Muscle of leg (tissue), 11 donors: ENCODE measurements around the gene TMEM38A. TPM values are rescaled to one million over a fixed set of nuclear protein-coding genes. Genes with fewer than 3 reads are reported as not detected.
"Not testable (repeated sequence)": the region's sequence is repeated elsewhere in the genome, so short reads cannot be mapped to it uniquely, and the experiment has no call there.

Experiments
- DNase-seq: peaks from one replicate; pipeline ENCODE4 v3.0.0; 2013
- H3K27ac ChIP-seq: one replicate; pipeline ENCODE4 v1.5.1; 2013; ENCODE audit warnings: mild to moderate bottlenecking, low read length, control low read depth
- H3K27me3 ChIP-seq: one replicate; pipeline ENCODE4 v1.6.1; 2013; ENCODE audit warnings: low read length; ENCODE audit not compliant: control insufficient read depth, insufficient read depth
- H3K36me3 ChIP-seq: one replicate; pipeline ENCODE4 v1.6.1; 2013; ENCODE audit warnings: low read length; ENCODE audit not compliant: control insufficient read depth, insufficient read depth
- H3K4me1 ChIP-seq: one replicate; pipeline ENCODE4 v1.6.1; 2013; ENCODE audit warnings: low read length; ENCODE audit not compliant: control insufficient read depth, insufficient read depth
- H3K4me3 ChIP-seq: one replicate; pipeline ENCODE4 v1.5.1; 2013; ENCODE audit warnings: low read length, control low read depth
- H3K9me3 ChIP-seq: replicated peaks from 2 replicates; pipeline ENCODE4 v1.6.1; 2013; ENCODE audit warnings: low read depth, low read length; ENCODE audit not compliant: control insufficient read depth
- WGBS: methylation state at CpG from one replicate; pipeline ENCODE4 v1.1.5; 2013; ENCODE audit warnings: missing lambda C conversion rate; ENCODE audit not compliant: insufficient coverage; 5-methylcytosine and 5-hydroxymethylcytosine counted together
- polyA plus RNA-seq, 8 donors: library from polyadenylated mRNA; unstranded; fragments of 120-200 nt; gene quantifications; one replicate each; pipeline versions ENCODE4 v1.2.1 to v1.2.3, GENCODE V29; 2013; ENCODE audit warnings: inconsistent platforms in 1 of 8, low replicate concordance in 1 of 8; ENCODE audit not compliant: insufficient read length in 8 of 8, insufficient read depth in 1 of 8
- total RNA-seq: library from RNA; stranded (reverse); fragments of 120-200 nt; gene quantifications from one replicate; pipeline ENCODE4 v1.2.4, GENCODE V29; 2013

The TMEM38A gene
- total and polyA plus RNA-seq, 9 donors: 78.3 to 175 (median 118) TPM

DNA sequence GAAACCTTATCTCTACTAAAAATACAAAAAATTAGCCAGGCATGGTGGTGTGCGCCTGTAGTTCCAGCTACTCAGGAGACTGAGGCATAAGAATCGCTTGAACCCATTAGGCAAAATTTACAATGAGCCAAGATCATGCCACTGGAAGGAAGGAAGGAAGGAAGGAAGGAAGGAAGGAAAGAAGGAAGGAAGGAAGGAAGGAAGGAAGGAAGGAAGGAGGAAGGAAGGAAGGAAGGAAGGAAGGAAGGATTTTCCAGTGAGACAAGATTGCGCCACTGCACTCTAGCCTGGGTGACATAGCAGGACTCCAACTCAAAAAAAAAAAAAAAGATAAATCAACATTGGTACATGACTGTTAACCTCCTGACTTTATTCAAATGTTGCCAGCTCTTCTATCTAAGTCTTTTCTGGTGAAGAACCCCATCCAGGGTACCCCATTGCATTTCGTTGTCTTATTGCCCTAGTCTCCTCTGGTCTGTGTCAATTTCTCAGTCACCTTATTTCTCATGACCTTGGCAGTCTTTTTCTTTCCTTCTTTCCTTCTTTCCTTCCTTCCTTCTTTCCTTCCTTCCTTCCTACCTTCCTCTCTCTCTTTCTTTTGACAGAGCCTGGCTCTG lies 74.8 kb downstream of the TMEM38A start:
- not testable (repeated sequence) for H3K4me3 ChIP-seq, H3K36me3 ChIP-seq, H3K9me3 ChIP-seq, H3K4me1 ChIP-seq, H3K27me3 ChIP-seq, H3K27ac ChIP-seq, DNase-seq
- WGBS: 77% methylated on average over 2 of the region's 4 CpGs

DNA sequence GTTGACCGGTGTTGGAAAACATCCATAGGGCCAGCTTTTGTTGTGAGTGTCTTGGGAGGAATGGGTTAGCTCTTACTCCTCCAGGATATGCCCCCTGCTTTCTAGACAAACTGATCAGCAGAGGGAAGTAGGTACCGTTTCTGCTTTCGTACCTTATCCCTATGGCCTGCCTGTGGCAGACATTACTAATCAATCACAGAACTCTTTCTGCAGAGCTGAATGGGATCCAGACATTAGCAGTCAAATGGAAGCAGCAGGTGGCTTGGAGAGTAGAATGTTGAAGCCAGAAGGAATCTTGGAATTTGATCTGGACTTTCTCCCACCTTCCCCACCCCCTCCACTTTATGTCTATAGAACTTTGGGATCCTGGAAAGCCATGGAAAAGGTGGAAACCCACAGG lies 75.8 kb downstream of the TMEM38A start:
- Histone ChIP-seq H3K4me1 (no peaks in the 10 kb centered on the region), H3K4me3 (no peak overlapping the region), H3K27me3 (no peaks in the 10 kb centered on the region), H3K9me3 (no peaks in the 10 kb centered on the region), H3K36me3 (no peaks in the 10 kb centered on the region), H3K27ac (no peak overlapping the region)
- no peak for DNase-seq
- WGBS: no CpG with 5 or more reads among the region's 3 CpGs

- H3K27me3 ChIP-seq: no peaks in the 10 kb centered on the region
- H3K4me3 ChIP-seq: no peak overlapping the region
- no peak for DNase-seq
- WGBS: 17% methylated on average over 1 of the region's 4 CpGs
- H3K27ac ChIP-seq: no peak overlapping the region
- H3K9me3 ChIP-seq: no peaks in the 10 kb centered on the region
- no peaks in the 10 kb centered on the region for H3K4me1 ChIP-seq
- no peaks in the 10 kb centered on the region for H3K36me3 ChIP-seq
Observed at GRCh38 chr19:16737911-16738310, 77.0 kb downstream of the TMEM38A start.

GRCh38 chr19:16739546-16739945 lies 78.6 kb downstream of the TMEM38A start:
- no peak for DNase-seq
- H3K4me1 ChIP-seq: no peaks in the 10 kb centered on the region
- H3K27ac ChIP-seq: no peak overlapping the region

More at GRCh38 chr19:16739546-16739945, 78.6 kb downstream of the TMEM38A start:
- H3K9me3 ChIP-seq: no peaks in the 10 kb centered on the region
- no peaks in the 10 kb centered on the region for H3K36me3 ChIP-seq
- no peak overlapping the region for H3K4me3 ChIP-seq
- no peaks in the 10 kb centered on the region for H3K27me3 ChIP-seq
- 12% methylated on average over 3 of the region's 3 CpGs for WGBS

Other genes with a start within 250 kb of the TMEM38A start
- gene EPS15L1, start 189.2 kb upstream of the TMEM38A start, total RNA-seq: 9.3 TPM
- 10 to 100 TPM; 19.1 to 27.7 (median 23.1) TPM for gene EPS15L1, start 189.2 kb upstream of the TMEM38A start, polyA plus RNA-seq
- gene CALR3, start 165.0 kb upstream of the TMEM38A start, total RNA-seq: not detected
- under 1 TPM in 2 of 8 donors, not detected in 6; 0.17 to 0.22 TPM for gene CALR3, start 165.0 kb upstream of the TMEM38A start, polyA plus RNA-seq
- gene C19orf44, start 164.7 kb upstream of the TMEM38A start, total RNA-seq: 2.8 TPM
- 1 to 10 TPM; 6.0 to 9.3 (median 8.4) TPM for gene C19orf44, start 164.7 kb upstream of the TMEM38A start, polyA plus RNA-seq
- 3.5 TPM for gene CHERP, start 118.7 kb upstream of the TMEM38A start, total RNA-seq
- 10 to 100 TPM; 25.1 to 42.4 (median 36.8) TPM for gene CHERP, start 118.7 kb upstream of the TMEM38A start, polyA plus RNA-seq
- 16.1 TPM for gene SLC35E1, start 88.7 kb upstream of the TMEM38A start, total RNA-seq
- gene SLC35E1, start 88.7 kb upstream of the TMEM38A start, polyA plus RNA-seq: 10 to 100 TPM; 24.0 to 34.7 (median 28.7) TPM
- gene MED26, start 32.9 kb upstream of the TMEM38A start, total RNA-seq: 5.3 TPM
- gene MED26, start 32.9 kb upstream of the TMEM38A start, polyA plus RNA-seq: 1 to 10 TPM; 6.2 to 8.0 (median 6.9) TPM
- gene SMIM7, start 995 bp upstream of the TMEM38A start, total RNA-seq: 70.1 TPM
- gene SMIM7, start 995 bp upstream of the TMEM38A start, polyA plus RNA-seq: 10 to 100 TPM; 50.4 to 66.8 (median 56.7) TPM
- 0.09 TPM for gene NWD1, start 58.7 kb downstream of the TMEM38A start, total RNA-seq
- gene NWD1, start 58.7 kb downstream of the TMEM38A start, polyA plus RNA-seq: under 1 TPM; 0.06 to 0.19 (median 0.09) TPM
- gene SIN3B, start 168.3 kb downstream of the TMEM38A start, total RNA-seq: 15.0 TPM
- 10 to 100 TPM; 30.6 to 50.1 (median 40.9) TPM for gene SIN3B, start 168.3 kb downstream of the TMEM38A start, polyA plus RNA-seq
- 0.31 TPM for gene F2RL3, start 227.9 kb downstream of the TMEM38A start, total RNA-seq
- under 1 TPM; 0.19 to 0.67 (median 0.34) TPM for gene F2RL3, start 227.9 kb downstream of the TMEM38A start, polyA plus RNA-seq